Small intestine (tissue), 7 donors: ENCODE data around the gene FRAS1. TPM values are rescaled to one million over a fixed set of nuclear protein-coding genes. Genes with fewer than 3 reads are reported as not detected.
"Not testable (repeated sequence)": the region's sequence is repeated elsewhere in the genome, so short reads cannot be mapped to it uniquely, and the experiment has no call there.

ENCODE experiments used
- DNase-seq, 2 donors: peaks; one replicate each; pipeline versions ENCODE4 v3.0.0 to v3.0.0-alpha.2; 2013
- FAIRE-seq: peaks from 2 replicates; lab custom pipeline; 2012; peaks lifted over from hg19 to GRCh38; lab: Jason Lieb, UNC
- H3K27ac ChIP-seq, 3 donors: one replicate each; pipeline ENCODE4 v1.5.1; 2013; ENCODE audit warnings: low read length in 2 of 3, mild to moderate bottlenecking in 2 of 3, control low read depth in 1 of 3, inconsistent platforms in 1 of 3, low read depth in 1 of 3, moderate library complexity in 1 of 3
- H3K27me3 ChIP-seq, 3 donors: one replicate each; pipeline ENCODE4 v1.6.1; 2013; ENCODE audit warnings: low read length in 3 of 3, inconsistent platforms in 1 of 3; ENCODE audit not compliant: control insufficient read depth in 3 of 3, insufficient read depth in 3 of 3
- H3K36me3 ChIP-seq, 3 donors: one replicate each; pipeline ENCODE4 v1.6.1; 2013; ENCODE audit warnings: low read length in 3 of 3, inconsistent platforms in 1 of 3, low read depth in 1 of 3, mild to moderate bottlenecking in 1 of 3, moderate library complexity in 1 of 3; ENCODE audit not compliant: control insufficient read depth in 3 of 3, insufficient read depth in 2 of 3
- H3K4me1 ChIP-seq, 3 donors: one replicate each; pipeline ENCODE4 v1.6.1; 2013; ENCODE audit warnings: low read length in 2 of 3, inconsistent platforms in 1 of 3, low read depth in 1 of 3, mild to moderate bottlenecking in 1 of 3, moderate library complexity in 1 of 3; ENCODE audit not compliant: control insufficient read depth in 3 of 3, insufficient read depth in 2 of 3
- H3K4me3 ChIP-seq, 3 donors: one replicate each; pipeline ENCODE4 v1.5.1; 2013; ENCODE audit warnings: low read length in 3 of 3, control low read depth in 1 of 3, inconsistent platforms in 1 of 3, low read depth in 1 of 3, mild to moderate bottlenecking in 1 of 3, moderate library complexity in 1 of 3
- H3K9me3 ChIP-seq, 2 donors: one replicate each; pipeline ENCODE4 v1.6.1; 2013; ENCODE audit warnings: low read depth in 1 of 2, low read length in 1 of 2; ENCODE audit not compliant: control insufficient read depth in 2 of 2, insufficient read depth in 1 of 2
- WGBS, 3 donors: extraction: QIAGEN DNeasy Blood & Tissue Kit; methylation state at CpG; one replicate each; pipeline ENCODE4 v1.1.7; 2013; 5-methylcytosine and 5-hydroxymethylcytosine counted together
- polyA plus RNA-seq, 4 donors: library from polyadenylated mRNA; stranded (reverse) in 3 of 4; unstranded in 1 of 4; fragments of 200-250 nt in 3 of 4; fragments of 120-200 nt in 1 of 4; gene quantifications; one replicate each; pipeline versions ENCODE4 v1.2.1 to v1.2.3, GENCODE V29; 2013
- donor health status: healthy with polysubstance abuse.
- donor health status: control.
- donor health status: control.
- donor health status: Bipolar disorder and iron deficiency.
- donor health status: healthy.

FRAS1 gene
- polyA plus RNA-seq, 4 donors: 0.16 to 12.6 TPM; not detected in 2

GRCh38 chr4:78207541-78207940, 150.4 kb downstream of the FRAS1 start:
- Histone ChIP-seq H3K4me1 (peaks cover 0 to 16% (median 0%) of the 10 kb centered on the region in 3 donors), H3K27me3 (no peaks in the 10 kb centered on the region), H3K36me3 (no peaks in the 10 kb centered on the region), H3K27ac (no peak overlapping the region), H3K9me3 (no peaks in the 10 kb centered on the region), H3K4me3 (no peak overlapping the region)
- DNase-seq (peak in 1 of 2 donors; percentile 58), FAIRE-seq (no peak)
- WGBS, 3 donors: 78 to 91% (median 80%) methylated on average over 3 of the region's 3 CpGs

- FAIRE-seq (no peak), DNase-seq (no peak)
- peaks cover 0 to 16% (median 0%) of the 10 kb centered on the region in 3 donors for H3K4me1 ChIP-seq
- no peaks in the 10 kb centered on the region for H3K36me3 ChIP-seq
- no peaks in the 10 kb centered on the region for H3K27me3 ChIP-seq
- H3K27ac ChIP-seq: no peak overlapping the region
- no peaks in the 10 kb centered on the region for H3K9me3 ChIP-seq
- H3K4me3 ChIP-seq: no peak overlapping the region
- WGBS, 3 donors: 61 to 70% (median 67%) methylated on average over 6 of the region's 6 CpGs
Measured at GRCh38 chr4:78207951-78208350, 150.8 kb downstream of the FRAS1 start.

GRCh38 chr4:78208896-78209295, 151.8 kb downstream of the FRAS1 start:
- 80 to 86% (median 84%) methylated on average over 4 of the region's 4 CpGs for WGBS, 3 donors
- H3K27ac ChIP-seq, H3K27me3 ChIP-seq, H3K36me3 ChIP-seq, FAIRE-seq, DNase-seq, H3K9me3 ChIP-seq, H3K4me3 ChIP-seq: not testable (repeated sequence)
- H3K4me1 ChIP-seq: peaks cover 0 to 16% (median 0%) of the 10 kb centered on the region in 3 donors

GRCh38 chr4:78210694-78211410, 153.7 kb downstream of the FRAS1 start:
- H3K27ac ChIP-seq: peak overlapping the region in 1 of 3 donors; percentile 56
- H3K4me1 ChIP-seq: peaks cover 0 to 21% (median 0%) of the 10 kb centered on the region in 3 donors
- DNase-seq (peak; percentile 58 to 70), FAIRE-seq (no peak)
- H3K27me3 ChIP-seq: no peaks in the 10 kb centered on the region
- H3K9me3 ChIP-seq: no peaks in the 10 kb centered on the region
- no peaks in the 10 kb centered on the region for H3K36me3 ChIP-seq
- 54 to 76% (median 63%) methylated on average over 6 of the region's 6 CpGs for WGBS, 3 donors
- no peak overlapping the region for H3K4me3 ChIP-seq

- Histone ChIP-seq H3K27me3 (no peaks in the 10 kb centered on the region), H3K27ac (no peak overlapping the region), H3K9me3 (no peaks in the 10 kb centered on the region), H3K36me3 (no peaks in the 10 kb centered on the region), H3K4me3 (no peak overlapping the region), H3K4me1 (peaks cover 0 to 17% (median 0%) of the 10 kb centered on the region in 3 donors)
- FAIRE-seq (no peak), DNase-seq (peak; percentile 41 to 46)
- WGBS, 3 donors: 8 to 29% (median 20%) methylated on average over 3 of the region's 3 CpGs
Measured at GRCh38 chr4:78213218-78213617, 156.1 kb downstream of the FRAS1 start.

GRCh38 chr4:78214078-78214477, 157.0 kb downstream of the FRAS1 start:
- FAIRE-seq (no peak), DNase-seq (no peak)
- no peaks in the 10 kb centered on the region for H3K27me3 ChIP-seq
- peaks cover 0 to 17% (median 0%) of the 10 kb centered on the region in 3 donors for H3K4me1 ChIP-seq
- H3K9me3 ChIP-seq: no peaks in the 10 kb centered on the region
- H3K27ac ChIP-seq: no peak overlapping the region
- H3K4me3 ChIP-seq: no peak overlapping the region
- no peaks in the 10 kb centered on the region for H3K36me3 ChIP-seq

- no peak overlapping the region for H3K27ac ChIP-seq
- no peak for FAIRE-seq
Measured at GRCh38 chr4:78217557-78217956, 160.4 kb downstream of the FRAS1 start.

GRCh38 chr4:78218260-78218659, 161.1 kb downstream of the FRAS1 start:
- Histone ChIP-seq H3K4me1 (peaks cover 0 to 5% (median 0%) of the 10 kb centered on the region in 3 donors), H3K27ac (no peak overlapping the region), H3K9me3 (no peaks in the 10 kb centered on the region), H3K27me3 (no peaks in the 10 kb centered on the region), H3K4me3 (no peak overlapping the region), H3K36me3 (no peaks in the 10 kb centered on the region)
- DNase-seq (no peak), FAIRE-seq (no peak)
- WGBS, 3 donors: 86 to 93% (median 88%) methylated on average over 2 of the region's 2 CpGs

More at GRCh38 chr4:78217557-78217956, 160.4 kb downstream of the FRAS1 start:
- Histone ChIP-seq H3K4me3 (no peak overlapping the region), H3K4me1 (peaks cover 0 to 5% (median 0%) of the 10 kb centered on the region in 3 donors), H3K27me3 (no peaks in the 10 kb centered on the region), H3K36me3 (no peaks in the 10 kb centered on the region), H3K9me3 (no peaks in the 10 kb centered on the region)
- WGBS, 3 donors: 90 to 98% (median 92%) methylated on average over 2 of the region's 2 CpGs
- no peak for DNase-seq
